ENCODE measurements around the gene REM1. TPM values are rescaled to one million over a fixed set of nuclear protein-coding genes. Genes with fewer than 3 reads are reported as not detected.
"Not testable (repeated sequence)": the region's sequence is repeated elsewhere in the genome, so short reads cannot be mapped to it uniquely, and the experiment has no call there.

Gene REM1
- total RNA-seq, 1 experiment from 2014 or later = not detected

- CTCF ChIA-PET = no interaction called here
- no peak overlapping the region for H3K4me2 ChIP-seq
- no peaks in the 10 kb centered on the region for H3F3A ChIP-seq (ENCODE audit: insufficient read depth, low read depth)
- no peaks in the 10 kb centered on the region for H3K27me3 ChIP-seq (ENCODE audit: insufficient read depth, low read depth)
- no peaks in the 10 kb centered on the region for H4K20me1 ChIP-seq (ENCODE audit: insufficient read depth)
- H2AFZ ChIP-seq = no peak overlapping the region
- H3K4me3 ChIP-seq = no peak overlapping the region
- TF ChIP-seq CTCF (conservative IDR thresholded peaks at IDR 0.05) (no peak), EZH2 (IDR thresholded peaks at IDR 0.05; ENCODE audit: low read depth) (no peak)
- DNase-seq = no peak
- H3K79me2 ChIP-seq (ENCODE audit: low read depth) = no peaks in the 10 kb centered on the region
- H3K9me3 ChIP-seq (ENCODE audit: insufficient read depth, low read depth) = no peaks in the 10 kb centered on the region
- no peaks in the 10 kb centered on the region for H3K9me2 ChIP-seq (ENCODE audit: insufficient read depth)
- H3K27ac ChIP-seq = no peak overlapping the region
- POLR2A ChIA-PET (ENCODE audit: unreplicated experiment) = no interaction called here
- H3K4me1 ChIP-seq (replicated peaks; ENCODE audit: insufficient read depth) = no peaks in the 10 kb centered on the region
- intact Hi-C loops (cut with micrococcal nuclease; ENCODE audit: unreplicated experiment) = no loop called here
- H3K36me3 ChIP-seq (ENCODE audit: low read depth) = no peaks in the 10 kb centered on the region
- BruUV-seq (replicated peaks) = no TSS peak
Measured at GRCh38 chr20:31497838-31498540, 22.9 kb downstream of the REM1 start.

- H3K27ac ChIP-seq = no peak overlapping the region
- no peaks in the 10 kb centered on the region for H3K27me3 ChIP-seq (ENCODE audit: insufficient read depth, low read depth)
- no peaks in the 10 kb centered on the region for H3K9me2 ChIP-seq (ENCODE audit: insufficient read depth)
- intact Hi-C loops (cut with micrococcal nuclease; ENCODE audit: unreplicated experiment) = loop anchor here (2.0 kb wide), 1 partner anchor 40 kb away; no protein-coding TSS in a partner anchor
- POLR2A ChIA-PET (ENCODE audit: unreplicated experiment) = no interaction called here
- CTCF ChIA-PET = no interaction called here
- H3K4me2 ChIP-seq = no peak overlapping the region
- no peak overlapping the region for H3K4me3 ChIP-seq
- no peaks in the 10 kb centered on the region for H3K36me3 ChIP-seq (ENCODE audit: low read depth)
- H3K9me3 ChIP-seq (ENCODE audit: insufficient read depth, low read depth) = no peaks in the 10 kb centered on the region
- no peaks in the 10 kb centered on the region for H4K20me1 ChIP-seq (ENCODE audit: insufficient read depth)
- DNase-seq = no peak
- H2AFZ ChIP-seq = no peak overlapping the region
- H3F3A ChIP-seq (ENCODE audit: insufficient read depth, low read depth) = no peaks in the 10 kb centered on the region
- TF ChIP-seq CTCF (conservative IDR thresholded peaks at IDR 0.05) (no peak), EZH2 (IDR thresholded peaks at IDR 0.05; ENCODE audit: low read depth) (no peak)
- H3K4me1 ChIP-seq (replicated peaks; ENCODE audit: insufficient read depth) = peaks cover 3% of the 10 kb centered on the region
- BruUV-seq (replicated peaks) = no TSS peak
- H3K79me2 ChIP-seq (ENCODE audit: low read depth) = no peaks in the 10 kb centered on the region
Measured at GRCh38 chr20:31500527-31500926, 25.4 kb downstream of the REM1 start.

GRCh38 chr20:31502884-31503673, 28.0 kb downstream of the REM1 start:
- not testable (repeated sequence) for H3K4me2 ChIP-seq; BruUV-seq (replicated peaks)

More at GRCh38 chr20:31502884-31503673, 28.0 kb downstream of the REM1 start:
- CTCF ChIA-PET = interaction anchor here (0.5 to 1.7 kb wide), 12 partner anchors 9 to 1968 kb away, joined by 3 to 22 read pairs (median 4); no protein-coding TSS in a partner anchor
- H3K27ac ChIP-seq; H3K9me3 ChIP-seq (ENCODE audit: insufficient read depth, low read depth); H3K79me2 ChIP-seq (ENCODE audit: low read depth); H4K20me1 ChIP-seq (ENCODE audit: insufficient read depth); POLR2A ChIA-PET (ENCODE audit: unreplicated experiment); H3K27me3 ChIP-seq (ENCODE audit: insufficient read depth, low read depth); H3K4me3 ChIP-seq; H3F3A ChIP-seq (ENCODE audit: insufficient read depth, low read depth); H3K9me2 ChIP-seq (ENCODE audit: insufficient read depth); H2AFZ ChIP-seq; H3K36me3 ChIP-seq (ENCODE audit: low read depth): not testable (repeated sequence)
- H3K4me1 ChIP-seq (replicated peaks; ENCODE audit: insufficient read depth) = peaks cover 12% of the 10 kb centered on the region
- intact Hi-C loops (cut with micrococcal nuclease; ENCODE audit: unreplicated experiment) = loop anchor here (2.0 kb wide), 2 partner anchors 90 to 190 kb away; no protein-coding TSS in a partner anchor
- DNase-seq = peak in 1 of 2 experiments; percentile 70
- TF ChIP-seq CTCF (conservative IDR thresholded peaks at IDR 0.05) = peak; percentile 94

All from PC-9 (cell line).